Mucosa of stomach (tissue), 1 donor: ENCODE data around the gene ELMO1.

Experiments used
- H3K27me3 ChIP-seq: one replicate; pipeline ENCODE4 v1.7.0; 2013; ENCODE audit warnings: mild to moderate bottlenecking, low read length; ENCODE audit not compliant: control insufficient read depth, insufficient read depth
- H3K36me3 ChIP-seq: one replicate; pipeline ENCODE4 v1.7.0; 2013; ENCODE audit warnings: low read length; ENCODE audit not compliant: control insufficient read depth, insufficient read depth
- H3K4me1 ChIP-seq: one replicate; pipeline ENCODE4 v1.7.0; 2013; ENCODE audit warnings: mild to moderate bottlenecking, low read length; ENCODE audit not compliant: control insufficient read depth, insufficient read depth
- H3K4me3 ChIP-seq: one replicate; pipeline ENCODE4 v1.7.0; 2013; ENCODE audit warnings: low read length
- H3K9ac ChIP-seq: one replicate; pipeline ENCODE4 v1.7.0; 2013; ENCODE audit warnings: mild to moderate bottlenecking, low read length, moderate library complexity
- H3K9me3 ChIP-seq: one replicate; pipeline ENCODE4 v1.7.0; 2013; ENCODE audit warnings: mild to moderate bottlenecking, low read length, moderate library complexity; ENCODE audit not compliant: control insufficient read depth
- donor health status: Pancreatic carcinoma.

The ELMO1 gene

GRCh38 chr7:37068038-37068437, 380.6 kb downstream of the ELMO1 start:
- Histone ChIP-seq H3K4me1 (no peaks in the 10 kb centered on the region), H3K36me3 (no peaks in the 10 kb centered on the region), H3K9me3 (no peaks in the 10 kb centered on the region), H3K4me3 (no peak overlapping the region), H3K9ac (no peak overlapping the region), H3K27me3 (no peaks in the 10 kb centered on the region)

- Histone ChIP-seq H3K4me3 (no peak overlapping the region), H3K9me3 (no peaks in the 10 kb centered on the region), H3K9ac (no peak overlapping the region), H3K4me1 (no peaks in the 10 kb centered on the region), H3K27me3 (no peaks in the 10 kb centered on the region), H3K36me3 (no peaks in the 10 kb centered on the region)
Observed at GRCh38 chr7:37065779-37066271, 382.8 kb downstream of the ELMO1 start.

GRCh38 chr7:37062560-37062859, 386.2 kb downstream of the ELMO1 start:
- Histone ChIP-seq H3K27me3 (no peaks in the 10 kb centered on the region), H3K9ac (no peak overlapping the region), H3K9me3 (no peaks in the 10 kb centered on the region), H3K4me3 (no peak overlapping the region), H3K4me1 (no peaks in the 10 kb centered on the region), H3K36me3 (no peaks in the 10 kb centered on the region)

- Histone ChIP-seq H3K4me1 (no peaks in the 10 kb centered on the region), H3K27me3 (no peaks in the 10 kb centered on the region), H3K9me3 (no peaks in the 10 kb centered on the region), H3K36me3 (no peaks in the 10 kb centered on the region), H3K4me3 (no peak overlapping the region), H3K9ac (no peak overlapping the region)
Observed at GRCh38 chr7:37061849-37062559, 386.7 kb downstream of the ELMO1 start.

GRCh38 chr7:37056234-37056912, 392.3 kb downstream of the ELMO1 start:
- Histone ChIP-seq H3K4me3 (no peak overlapping the region), H3K9ac (no peak overlapping the region), H3K27me3 (no peaks in the 10 kb centered on the region), H3K4me1 (no peaks in the 10 kb centered on the region), H3K36me3 (no peaks in the 10 kb centered on the region), H3K9me3 (no peaks in the 10 kb centered on the region)

- no peaks in the 10 kb centered on the region for H3K36me3 ChIP-seq
- H3K4me3 ChIP-seq = no peak overlapping the region
- no peak overlapping the region for H3K9ac ChIP-seq
- H3K27me3 ChIP-seq = no peaks in the 10 kb centered on the region
- no peaks in the 10 kb centered on the region for H3K9me3 ChIP-seq
- no peaks in the 10 kb centered on the region for H3K4me1 ChIP-seq
Observed at GRCh38 chr7:37054624-37055241, 393.9 kb downstream of the ELMO1 start.

GRCh38 chr7:37052705-37053104, 396.0 kb downstream of the ELMO1 start:
- no peaks in the 10 kb centered on the region for H3K4me1 ChIP-seq
- H3K36me3 ChIP-seq = no peaks in the 10 kb centered on the region
- H3K9me3 ChIP-seq = no peaks in the 10 kb centered on the region
- no peaks in the 10 kb centered on the region for H3K27me3 ChIP-seq
- H3K9ac ChIP-seq = no peak overlapping the region
- no peak overlapping the region for H3K4me3 ChIP-seq

GRCh38 chr7:37050801-37051200, 397.9 kb downstream of the ELMO1 start:
- no peaks in the 10 kb centered on the region for H3K9me3 ChIP-seq
- H3K4me1 ChIP-seq = no peaks in the 10 kb centered on the region
- H3K9ac ChIP-seq = no peak overlapping the region

GRCh38 chr7:37048674-37049073, 400.0 kb downstream of the ELMO1 start:
- no peaks in the 10 kb centered on the region for H3K27me3 ChIP-seq
- no peaks in the 10 kb centered on the region for H3K9me3 ChIP-seq
- no peaks in the 10 kb centered on the region for H3K4me1 ChIP-seq
- no peaks in the 10 kb centered on the region for H3K36me3 ChIP-seq
- H3K9ac ChIP-seq = no peak overlapping the region
- H3K4me3 ChIP-seq = no peak overlapping the region

More at GRCh38 chr7:37050801-37051200, 397.9 kb downstream of the ELMO1 start:
- Histone ChIP-seq H3K27me3 (no peaks in the 10 kb centered on the region), H3K36me3 (no peaks in the 10 kb centered on the region), H3K4me3 (no peak overlapping the region)

- Histone ChIP-seq H3K4me1 (no peaks in the 10 kb centered on the region), H3K27me3 (no peaks in the 10 kb centered on the region), H3K9me3 (no peaks in the 10 kb centered on the region), H3K9ac (no peak overlapping the region), H3K36me3 (no peaks in the 10 kb centered on the region), H3K4me3 (no peak overlapping the region)
Observed at GRCh38 chr7:37047260-37047659, 401.4 kb downstream of the ELMO1 start.

- Histone ChIP-seq H3K9me3 (no peaks in the 10 kb centered on the region), H3K27me3 (no peaks in the 10 kb centered on the region), H3K4me1 (no peaks in the 10 kb centered on the region), H3K4me3 (no peak overlapping the region), H3K9ac (no peak overlapping the region), H3K36me3 (no peaks in the 10 kb centered on the region)
Observed at GRCh38 chr7:37046531-37047079, 402.1 kb downstream of the ELMO1 start.

GRCh38 chr7:37045681-37046179, 402.9 kb downstream of the ELMO1 start:
- no peaks in the 10 kb centered on the region for H3K4me1 ChIP-seq
- no peaks in the 10 kb centered on the region for H3K36me3 ChIP-seq
- no peaks in the 10 kb centered on the region for H3K27me3 ChIP-seq
- H3K9me3 ChIP-seq = no peaks in the 10 kb centered on the region
- H3K9ac ChIP-seq = no peak overlapping the region
- no peak overlapping the region for H3K4me3 ChIP-seq
